Measurements from ENCODE around the gene ZKSCAN4.

GRCh38 chr6:28208111-28208659, 43.9 kb downstream of the ZKSCAN4 start:
- TF ChIP-seq CTCF (optimal IDR thresholded peaks at IDR 0.05 in 1 of 3, IDR thresholded peaks at IDR 0.05 in 1 of 3, conservative IDR thresholded peaks at IDR 0.05 in 1 of 3; ENCODE audit: extremely low read depth in 1 of 3, insufficient read depth in 2 of 3, low read length in 3 of 3) (no peak), EZH2 (IDR thresholded peaks at IDR 0.05; ENCODE audit: low read length) (no peak)

Measured in keratinocyte (primary cell).